ENCODE data around the gene SLC7A11. TPM values are rescaled to one million over a fixed set of nuclear protein-coding genes. Genes with fewer than 3 reads are reported as not detected.

SLC7A11 gene
- polyA plus RNA-seq, 3 donors: 0.02 to 0.07 TPM; not detected in 1

- Mint-ChIP-seq H3K9me3 (peaks cover 0 to 1% (median 0%) of the 10 kb centered on the region in 7 donors), H3K4me1 (peaks cover 11% of the 10 kb centered on the region), H3K27me3 (ENCODE audit: low read depth in 3 of 3) (peaks cover 0 to 2% (median 0%) of the 10 kb centered on the region in 3 donors), H3K27ac (no peak overlapping the region), H3K4me3 (no peak overlapping the region), H3K36me3 (no peaks in the 10 kb centered on the region)
- Histone ChIP-seq H3K27me3 (ENCODE audit: control insufficient read depth in 2 of 2, insufficient read depth in 2 of 2, low read length in 2 of 2) (no peaks in the 10 kb centered on the region), H3K4me2 (replicated peaks; ENCODE audit: extremely low read depth, low read length, poor library complexity, severe bottlenecking) (no peak overlapping the region), H3K9ac (ENCODE audit: insufficient read depth, low read length, poor library complexity, severe bottlenecking) (no peak overlapping the region), H3K36me3 (replicated peaks in 1 of 2; ENCODE audit: control insufficient read depth in 1 of 2, insufficient read depth in 2 of 2, low read length in 2 of 2) (no peaks in the 10 kb centered on the region), H3K27ac (ENCODE audit: low read depth in 1 of 2, low read length in 2 of 2) (no peak overlapping the region), H3K4me3 (replicated peaks in 1 of 3; ENCODE audit: low read depth in 2 of 3, low read length in 3 of 3) (no peak overlapping the region), H2AFZ (ENCODE audit: insufficient read depth, low read depth, low read length, poor library complexity, severe bottlenecking) (no peak overlapping the region), H3K9me3 (replicated peaks in 1 of 2; ENCODE audit: control insufficient read depth in 1 of 2, insufficient read depth in 1 of 2, low read length in 2 of 2) (no peaks in the 10 kb centered on the region), H3K79me2 (ENCODE audit: insufficient read depth, low read length) (no peaks in the 10 kb centered on the region), H3K4me1 (ENCODE audit: control insufficient read depth in 1 of 2, insufficient read depth in 2 of 2, low read length in 2 of 2) (peaks cover 7 to 11% of the 10 kb centered on the region in 2 donors), H4K20me1 (ENCODE audit: insufficient read depth, low read length) (no peaks in the 10 kb centered on the region)
- TF ChIP-seq, protein P1, sequence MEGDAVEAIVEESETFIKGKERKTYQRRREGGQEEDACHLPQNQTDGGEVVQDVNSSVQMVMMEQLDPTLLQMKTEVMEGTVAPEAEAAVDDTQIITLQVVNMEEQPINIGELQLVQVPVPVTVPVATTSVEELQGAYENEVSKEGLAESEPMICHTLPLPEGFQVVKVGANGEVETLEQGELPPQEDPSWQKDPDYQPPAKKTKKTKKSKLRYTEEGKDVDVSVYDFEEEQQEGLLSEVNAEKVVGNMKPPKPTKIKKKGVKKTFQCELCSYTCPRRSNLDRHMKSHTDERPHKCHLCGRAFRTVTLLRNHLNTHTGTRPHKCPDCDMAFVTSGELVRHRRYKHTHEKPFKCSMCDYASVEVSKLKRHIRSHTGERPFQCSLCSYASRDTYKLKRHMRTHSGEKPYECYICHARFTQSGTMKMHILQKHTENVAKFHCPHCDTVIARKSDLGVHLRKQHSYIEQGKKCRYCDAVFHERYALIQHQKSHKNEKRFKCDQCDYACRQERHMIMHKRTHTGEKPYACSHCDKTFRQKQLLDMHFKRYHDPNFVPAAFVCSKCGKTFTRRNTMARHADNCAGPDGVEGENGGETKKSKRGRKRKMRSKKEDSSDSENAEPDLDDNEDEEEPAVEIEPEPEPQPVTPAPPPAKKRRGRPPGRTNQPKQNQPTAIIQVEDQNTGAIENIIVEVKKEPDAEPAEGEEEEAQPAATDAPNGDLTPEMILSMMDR (IDR thresholded peaks at IDR 0.05): no peak
- no peak for DNase-seq
- WGBS (ENCODE audit: insufficient coverage): no CpG with 5 or more reads among the region's 3 CpGs
- intact Hi-C loops (cut with micrococcal nuclease): loop anchor here (5.0 to 10.0 kb wide), 4 partner anchors 51 to 164 kb away; no protein-coding TSS in a partner anchor
Measured at GRCh38 chr4:138243369-138243768, 1.2 kb upstream of the SLC7A11 start.

GRCh38 chr4:138242834-138243156, 646 bp upstream of the SLC7A11 start:
- intact Hi-C loops (cut with micrococcal nuclease): loop anchor here (5.0 to 10.0 kb wide), 4 partner anchors 50 to 165 kb away; no protein-coding TSS in a partner anchor

More at GRCh38 chr4:138242834-138243156, 646 bp upstream of the SLC7A11 start:
- Histone ChIP-seq H3K9me3 (replicated peaks in 1 of 2; ENCODE audit: control insufficient read depth in 1 of 2, insufficient read depth in 1 of 2, low read length in 2 of 2) (no peaks in the 10 kb centered on the region), H3K4me2 (replicated peaks; ENCODE audit: extremely low read depth, low read length, poor library complexity, severe bottlenecking) (peak overlapping the region; percentile 70), H3K36me3 (replicated peaks in 1 of 2; ENCODE audit: control insufficient read depth in 1 of 2, insufficient read depth in 2 of 2, low read length in 2 of 2) (no peaks in the 10 kb centered on the region), H3K27ac (ENCODE audit: low read depth in 1 of 2, low read length in 2 of 2) (peak overlapping the region; percentile 20 to 92), H3K9ac (ENCODE audit: insufficient read depth, low read length, poor library complexity, severe bottlenecking) (peak overlapping the region; percentile 69), H3K79me2 (ENCODE audit: insufficient read depth, low read length) (no peaks in the 10 kb centered on the region), H3K4me3 (replicated peaks in 1 of 3; ENCODE audit: low read depth in 2 of 3, low read length in 3 of 3) (peak overlapping the region; percentile 28 to 66 (median 52)), H3K4me1 (ENCODE audit: control insufficient read depth in 1 of 2, insufficient read depth in 2 of 2, low read length in 2 of 2) (peaks cover 7 to 11% of the 10 kb centered on the region in 2 donors), H2AFZ (ENCODE audit: insufficient read depth, low read depth, low read length, poor library complexity, severe bottlenecking) (no peak overlapping the region), H3K27me3 (ENCODE audit: control insufficient read depth in 2 of 2, insufficient read depth in 2 of 2, low read length in 2 of 2) (no peaks in the 10 kb centered on the region), H4K20me1 (ENCODE audit: insufficient read depth, low read length) (no peaks in the 10 kb centered on the region)
- H3K4me3 Mint-ChIP-seq: peak overlapping the region; percentile 28 to 41
- H3K27ac Mint-ChIP-seq: peak overlapping the region; percentile 82 to 95 (median 92)
- peak in 2 of 3 donors; percentile 24 to 56 for DNase-seq
- H3K9me3 Mint-ChIP-seq: no peaks in the 10 kb centered on the region
- peaks cover 11% of the 10 kb centered on the region for H3K4me1 Mint-ChIP-seq
- no CpG with 5 or more reads among the region's 1 CpG for WGBS (ENCODE audit: insufficient coverage)
- TF ChIP-seq, protein P1 (IDR thresholded peaks at IDR 0.05): no peak
- H3K36me3 Mint-ChIP-seq: no peaks in the 10 kb centered on the region
- peaks cover 0 to 2% (median 0%) of the 10 kb centered on the region in 3 donors for H3K27me3 Mint-ChIP-seq (ENCODE audit: low read depth in 3 of 3)

Measured in CD14-positive monocyte (primary cell).